ENCODE results near the gene HACE1. TPM values are rescaled to one million over a fixed set of nuclear protein-coding genes. Genes with fewer than 3 reads are reported as not detected.

Gene HACE1
- total RNA-seq, 4 donors from 2014 or later: 10.8 to 17.7 (median 11.6) TPM

GRCh38 chr6:104736545-104736944 is 123.2 kb downstream of the HACE1 start:
- WGBS, 2 donors: 90 to 94% methylated on average over 1 of the region's 1 CpG
- intact Hi-C loops (cut with DNase I; ENCODE audit: low total_unique reads): no loop called here
- TF ChIP-seq CTCF (IDR thresholded peaks at IDR 0.05): no peak
- no peak for TF ChIP-seq POLR2A (IDR thresholded peaks at IDR 0.05)
- no peak overlapping the region for H3K4me3 ChIP-seq (ENCODE audit: low read depth, poor library complexity, severe bottlenecking)
- DNase-seq (ENCODE audit: low spot score in 2 of 2): no peak

DNA sequence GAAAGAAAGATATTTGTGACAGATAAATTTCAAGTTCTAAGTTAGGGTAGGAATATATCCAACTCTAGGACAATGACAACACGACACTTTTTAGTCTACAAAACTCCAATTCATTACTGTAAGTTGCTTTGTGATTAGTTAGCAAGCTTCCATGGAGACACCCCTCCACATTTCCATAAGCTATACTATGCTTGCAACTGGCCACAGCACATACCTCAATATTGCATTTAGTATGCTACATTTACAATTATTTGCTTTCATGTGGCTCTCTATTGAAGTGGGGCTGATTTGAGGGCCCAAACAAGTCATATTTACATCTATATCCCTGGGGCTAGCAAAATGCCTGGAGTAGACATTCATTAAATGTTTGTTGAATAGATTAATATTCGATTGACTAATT is 129.3 kb downstream of the HACE1 start:
- 67 to 94% methylated on average over 2 of the region's 2 CpGs for WGBS, 2 donors

GRCh38 chr6:104729433-104729832 is 130.3 kb downstream of the HACE1 start:
- intact Hi-C loops (cut with DNase I; ENCODE audit: low total_unique reads): no loop called here
- DNase-seq (ENCODE audit: low spot score in 2 of 2): no peak
- TF ChIP-seq CTCF (IDR thresholded peaks at IDR 0.05) (no peak), POLR2A (IDR thresholded peaks at IDR 0.05) (no peak)
- no peak overlapping the region for H3K4me3 ChIP-seq (ENCODE audit: low read depth, poor library complexity, severe bottlenecking)

More for the DNA sequence above, 129.3 kb downstream of the HACE1 start:
- DNase-seq (ENCODE audit: low spot score in 2 of 2): no peak
- TF ChIP-seq POLR2A (IDR thresholded peaks at IDR 0.05) (no peak), CTCF (IDR thresholded peaks at IDR 0.05) (no peak)
- intact Hi-C loops (cut with DNase I; ENCODE audit: low total_unique reads): no loop called here
- no peak overlapping the region for H3K4me3 ChIP-seq (ENCODE audit: low read depth, poor library complexity, severe bottlenecking)

GRCh38 chr6:104728448-104728847 is 131.3 kb downstream of the HACE1 start:
- WGBS, 2 donors: 66 to 75% methylated on average over 4 of the region's 4 CpGs
- TF ChIP-seq CTCF (IDR thresholded peaks at IDR 0.05) (no peak), POLR2A (IDR thresholded peaks at IDR 0.05) (no peak)
- DNase-seq (ENCODE audit: low spot score in 2 of 2): no peak
- intact Hi-C loops (cut with DNase I; ENCODE audit: low total_unique reads): no loop called here
- H3K4me3 ChIP-seq (ENCODE audit: low read depth, poor library complexity, severe bottlenecking): no peak overlapping the region

DNA sequence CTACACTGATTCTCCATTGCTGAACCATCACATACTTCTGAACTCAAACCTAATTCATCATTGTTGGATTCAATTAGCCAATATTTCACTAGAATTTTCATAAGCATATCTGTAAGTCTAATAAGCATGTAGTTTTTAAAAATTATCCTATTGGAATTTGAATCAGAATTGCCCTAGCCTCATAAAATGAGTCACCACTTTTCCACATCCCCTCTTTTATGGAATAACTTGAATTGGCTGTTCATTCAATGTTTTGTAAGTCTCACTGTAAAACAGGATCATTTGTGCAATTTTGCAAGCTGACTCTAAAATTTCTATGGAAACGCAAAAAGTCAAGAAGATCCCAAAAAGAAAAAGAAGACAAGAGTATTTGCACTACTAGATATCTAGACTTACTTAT is 141.0 kb downstream of the HACE1 start:
- no peak overlapping the region for H3K4me3 ChIP-seq (ENCODE audit: low read depth, poor library complexity, severe bottlenecking)
- no peak for TF ChIP-seq CTCF (IDR thresholded peaks at IDR 0.05)
- TF ChIP-seq POLR2A (IDR thresholded peaks at IDR 0.05): no peak
- no peak for DNase-seq (ENCODE audit: low spot score in 2 of 2)
- intact Hi-C loops (cut with DNase I; ENCODE audit: low total_unique reads): no loop called here
- 88 to 90% methylated on average over 1 of the region's 1 CpG for WGBS, 2 donors

GRCh38 chr6:104716858-104717257 is 142.9 kb downstream of the HACE1 start:
- no peak for DNase-seq (ENCODE audit: low spot score in 2 of 2)
- TF ChIP-seq POLR2A (IDR thresholded peaks at IDR 0.05) (no peak), CTCF (IDR thresholded peaks at IDR 0.05) (no peak)
- intact Hi-C loops (cut with DNase I; ENCODE audit: low total_unique reads): no loop called here
- 93 to 97% methylated on average over 4 of the region's 4 CpGs for WGBS, 2 donors
- H3K4me3 ChIP-seq (ENCODE audit: low read depth, poor library complexity, severe bottlenecking): no peak overlapping the region
